G401 (cell line): Measurements from ENCODE around the gene MLLT6. TPM values are rescaled to one million over a fixed set of nuclear protein-coding genes. Genes with fewer than 3 reads are reported as not detected.

Source experiments
- DNase-seq: peaks from one replicate; pipeline ENCODE4 v3.0.0-alpha.2; 2015; ENCODE audit warnings: low spot score
- in situ Hi-C: cut with HindIII; loops from 2 replicates; pipeline ENCODE4 v1.10.0; 2016; ENCODE audit warnings: low sequenced_read_pairs, mixed read lengths
- total RNA-seq: library from RNA; depleted of rRNA; stranded (reverse); fragments of >200 nt; shearing (Covaris generic); gene quantifications from 2 replicates; pipeline ENCODE4 v1.2.3, GENCODE V29; 2014

MLLT6 gene
- total RNA-seq, 1 experiment from 2014 or later: 30.6 TPM

DNA sequence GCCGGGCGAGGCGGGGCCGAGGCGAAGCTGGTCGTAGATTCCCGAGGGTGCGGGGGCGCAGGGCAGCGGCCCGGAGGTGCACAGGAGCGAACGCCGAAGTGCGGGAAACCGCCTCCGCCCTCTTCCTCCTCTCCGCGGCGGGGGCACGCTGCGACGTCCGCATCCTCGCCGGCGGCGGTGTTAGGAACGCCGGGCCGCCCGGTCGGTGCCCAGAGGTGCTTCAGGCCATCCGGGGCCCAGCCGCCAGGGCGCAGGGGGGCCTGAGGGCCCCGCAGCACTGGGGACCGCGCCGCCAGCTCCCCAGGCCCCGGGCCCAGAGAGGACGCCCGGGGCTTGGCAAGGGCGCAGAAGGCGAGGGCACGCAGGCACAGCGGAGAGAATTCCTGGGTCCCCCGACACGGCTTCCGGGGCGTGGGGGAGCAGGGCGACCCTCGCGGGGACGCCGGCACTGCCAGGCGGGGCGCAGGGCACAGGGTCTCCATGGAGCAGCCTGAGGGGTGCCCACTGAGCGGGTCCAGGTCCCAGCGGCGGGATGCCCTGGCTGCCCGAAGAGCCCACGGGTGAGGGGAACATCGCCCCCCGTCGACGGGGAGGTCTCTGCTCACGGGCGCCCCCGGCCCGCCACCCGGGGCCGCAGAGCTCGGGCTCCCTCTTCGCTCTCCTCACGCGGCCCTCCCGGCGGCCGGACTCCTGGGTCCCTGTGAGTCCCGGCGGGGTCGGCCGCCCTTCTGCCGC lies 30.9 kb upstream of the MLLT6 start:
- in situ Hi-C loops: no loop called here
- no peak for DNase-seq

GRCh38 chr17:38674749-38675615 lies 30.1 kb upstream of the MLLT6 start, which contains the start of gene EPOP:
Gene EPOP, minus strand, starts transcription at chr17:38674957. Its CDS starts 462 bp downstream, at chr17:38674495.
- in situ Hi-C loops: no loop called here
- DNase-seq: peak; percentile 60

GRCh38 chr17:38676706-38677504 lies 28.2 kb upstream of the MLLT6 start:
- in situ Hi-C loops: no loop called here

DNA sequence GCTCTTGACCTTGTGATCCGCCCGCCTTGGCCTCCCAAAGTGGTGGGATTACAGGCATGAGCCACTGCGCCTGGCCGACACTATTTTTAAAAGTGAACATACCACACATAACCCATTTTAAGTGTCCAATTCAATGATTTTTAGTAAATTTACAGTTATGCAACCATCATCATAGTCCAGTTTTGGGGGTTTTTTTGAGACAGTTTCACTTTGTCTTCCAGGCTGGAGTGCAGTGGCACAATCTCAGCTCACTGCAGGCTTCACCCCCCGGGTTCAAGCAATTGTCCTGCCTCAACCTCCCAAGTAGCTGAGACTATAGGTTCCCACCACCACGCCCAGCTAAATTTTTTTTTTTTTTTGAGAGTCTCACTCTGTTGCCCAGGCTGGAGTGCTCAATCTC lies 27.3 kb upstream of the MLLT6 start:
- no peak for DNase-seq
- in situ Hi-C loops: no loop called here

More at GRCh38 chr17:38676706-38677504, 28.2 kb upstream of the MLLT6 start:
- peak; percentile 90 for DNase-seq

- no peak for DNase-seq
- in situ Hi-C loops: no loop called here
Observed at GRCh38 chr17:38681096-38681495, 24.0 kb upstream of the MLLT6 start.

DNA sequence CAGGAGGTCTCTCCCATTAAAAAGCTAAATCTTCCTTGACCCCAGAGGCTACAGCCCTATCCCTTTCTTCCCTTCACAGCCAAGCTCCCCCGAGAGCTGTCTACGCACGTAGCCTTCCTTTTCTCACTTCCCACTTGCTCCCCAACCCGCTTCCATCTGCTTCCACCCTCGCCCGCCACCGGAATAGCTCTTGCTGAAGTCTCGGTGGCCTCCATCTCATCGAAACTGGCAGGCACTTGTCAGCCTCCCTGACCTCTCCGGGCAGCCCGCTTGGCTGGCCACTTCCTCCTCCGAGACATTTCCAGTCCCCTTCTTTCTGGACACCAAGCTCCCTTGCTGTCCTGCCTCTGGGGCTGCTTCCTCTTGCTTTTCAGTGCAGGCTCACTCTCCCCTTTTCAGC lies 19.6 kb upstream of the MLLT6 start:
- in situ Hi-C loops: no loop called here
- no peak for DNase-seq

DNA sequence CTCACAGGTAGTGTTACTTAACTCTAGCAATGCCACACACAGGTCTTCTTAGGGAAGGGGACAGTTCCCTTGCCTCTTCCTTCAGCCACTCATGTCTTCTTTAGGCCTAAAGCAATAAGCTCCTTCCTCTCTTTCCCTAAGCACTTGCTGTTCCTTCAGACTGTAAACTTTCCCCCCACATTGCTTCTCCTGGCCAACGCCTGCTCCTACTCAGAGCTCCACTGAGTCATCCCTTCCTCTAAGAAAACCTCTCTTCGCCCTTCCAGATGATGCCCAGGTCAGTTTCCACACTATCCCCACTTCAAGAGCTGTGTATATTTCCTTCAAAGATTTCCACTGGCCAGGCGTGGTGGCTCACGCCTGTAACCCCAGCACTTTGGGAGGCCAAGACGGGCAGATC lies 17.8 kb upstream of the MLLT6 start:
- in situ Hi-C loops: no loop called here
- DNase-seq: no peak

- in situ Hi-C loops: no loop called here
- no peak for DNase-seq
Observed at GRCh38 chr17:38690386-38690785, 14.7 kb upstream of the MLLT6 start.

DNA sequence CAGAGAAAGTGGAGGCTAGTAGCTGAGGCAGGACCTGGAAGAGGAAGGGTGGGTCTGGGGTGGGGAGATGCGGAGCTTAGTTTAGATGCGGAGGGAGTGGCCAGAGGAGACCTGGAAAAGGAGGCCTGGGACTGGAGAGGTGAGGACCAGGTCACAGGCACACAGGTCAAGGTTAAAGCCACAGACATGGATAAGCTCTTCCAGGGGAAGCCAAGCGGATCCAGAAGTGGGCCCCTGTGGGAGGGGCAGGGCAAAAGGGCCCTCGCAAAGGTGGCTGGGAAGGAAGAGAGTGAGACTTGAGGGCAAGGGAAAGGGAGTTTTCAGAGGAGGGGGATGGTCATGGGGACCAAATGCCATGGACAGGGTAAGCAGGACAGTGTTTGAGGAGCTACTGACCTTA lies 13.9 kb upstream of the MLLT6 start:
- no peak for DNase-seq

GRCh38 chr17:38693700-38694329 lies 11.3 kb upstream of the MLLT6 start:
- in situ Hi-C loops: no loop called here
- peak; percentile 80 for DNase-seq

More for the DNA sequence above, 13.9 kb upstream of the MLLT6 start:
- in situ Hi-C loops: no loop called here

DNA sequence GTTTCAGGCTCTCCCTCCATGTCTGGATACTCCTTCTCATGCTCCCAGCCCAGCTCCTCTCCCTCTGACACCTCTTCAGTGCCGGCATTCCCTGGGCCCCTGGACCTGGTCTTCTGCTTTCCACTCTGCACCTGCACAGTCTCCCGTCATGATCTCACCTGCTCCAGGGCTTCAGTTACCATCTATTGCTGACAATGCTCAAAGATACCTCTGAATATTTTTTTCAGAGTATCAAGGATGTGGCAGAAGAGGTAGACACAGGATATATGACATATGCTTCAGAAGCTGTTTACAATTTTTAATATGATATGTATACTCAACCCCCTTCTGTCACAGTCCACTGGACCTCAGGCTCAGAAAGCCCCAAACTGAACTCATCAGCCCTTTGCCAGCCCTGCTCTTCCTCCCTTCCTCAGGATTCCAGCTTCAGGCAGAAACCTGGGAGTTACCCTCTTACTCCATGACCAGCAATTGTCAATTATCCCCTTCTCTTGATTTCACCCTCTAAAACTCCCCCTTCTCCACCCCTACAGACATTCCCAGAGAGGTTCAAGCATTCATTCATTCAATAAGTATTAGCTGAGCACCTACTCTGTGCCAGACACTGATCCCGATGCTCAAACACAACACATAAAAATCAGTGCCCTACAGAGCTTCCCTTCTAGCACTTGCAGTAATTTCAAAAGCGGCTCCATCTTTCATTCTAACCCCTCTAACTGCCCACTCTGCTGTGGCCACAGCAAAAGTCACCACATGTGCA lies 7.8 kb upstream of the MLLT6 start:
- DNase-seq: no peak
- in situ Hi-C loops: no loop called here

- in situ Hi-C loops: no loop called here
- no peak for DNase-seq
Observed at GRCh38 chr17:38698760-38699159, 6.3 kb upstream of the MLLT6 start.

- DNase-seq: peak; percentile 33
- in situ Hi-C loops: no loop called here
Observed at GRCh38 chr17:38701504-38702165, 3.4 kb upstream of the MLLT6 start.

DNA sequence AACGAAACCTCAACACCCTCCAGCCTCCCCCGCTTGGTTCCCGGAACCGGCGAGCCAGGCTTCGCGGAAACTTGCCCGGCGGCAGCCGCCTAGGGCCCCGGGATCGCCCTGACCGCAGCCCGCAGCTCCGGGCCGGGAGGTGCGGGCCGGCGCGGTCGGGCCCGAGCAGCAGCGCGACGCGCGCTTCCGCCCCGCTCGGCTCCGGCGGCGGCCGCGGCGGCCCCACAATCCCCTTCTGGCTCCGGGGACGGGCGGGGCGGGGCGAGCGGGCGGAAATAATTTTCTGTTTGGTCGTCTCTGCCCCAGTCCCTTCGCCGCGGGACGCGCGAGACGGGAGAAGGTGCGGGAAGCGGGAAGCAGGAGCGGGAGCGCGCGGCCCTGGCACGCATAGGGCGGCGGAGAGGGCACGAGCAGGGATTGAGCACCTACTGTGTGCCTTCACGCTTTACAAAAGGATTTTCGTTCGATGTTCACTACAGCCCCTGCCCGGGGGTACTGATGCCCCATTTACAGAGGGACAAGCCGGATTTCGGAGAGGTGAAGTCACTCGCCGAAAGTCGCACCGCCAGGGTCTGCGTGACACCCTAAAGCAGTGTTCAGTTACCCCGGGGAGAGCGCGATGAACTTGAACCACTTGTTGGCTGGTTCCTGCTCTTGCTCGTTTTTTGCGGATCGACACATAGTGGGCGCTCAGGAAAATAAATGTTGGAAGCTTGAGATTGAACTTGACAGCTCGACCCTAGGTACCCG lies 2.7 kb upstream of the MLLT6 start:
- in situ Hi-C loops: no loop called here

DNA sequence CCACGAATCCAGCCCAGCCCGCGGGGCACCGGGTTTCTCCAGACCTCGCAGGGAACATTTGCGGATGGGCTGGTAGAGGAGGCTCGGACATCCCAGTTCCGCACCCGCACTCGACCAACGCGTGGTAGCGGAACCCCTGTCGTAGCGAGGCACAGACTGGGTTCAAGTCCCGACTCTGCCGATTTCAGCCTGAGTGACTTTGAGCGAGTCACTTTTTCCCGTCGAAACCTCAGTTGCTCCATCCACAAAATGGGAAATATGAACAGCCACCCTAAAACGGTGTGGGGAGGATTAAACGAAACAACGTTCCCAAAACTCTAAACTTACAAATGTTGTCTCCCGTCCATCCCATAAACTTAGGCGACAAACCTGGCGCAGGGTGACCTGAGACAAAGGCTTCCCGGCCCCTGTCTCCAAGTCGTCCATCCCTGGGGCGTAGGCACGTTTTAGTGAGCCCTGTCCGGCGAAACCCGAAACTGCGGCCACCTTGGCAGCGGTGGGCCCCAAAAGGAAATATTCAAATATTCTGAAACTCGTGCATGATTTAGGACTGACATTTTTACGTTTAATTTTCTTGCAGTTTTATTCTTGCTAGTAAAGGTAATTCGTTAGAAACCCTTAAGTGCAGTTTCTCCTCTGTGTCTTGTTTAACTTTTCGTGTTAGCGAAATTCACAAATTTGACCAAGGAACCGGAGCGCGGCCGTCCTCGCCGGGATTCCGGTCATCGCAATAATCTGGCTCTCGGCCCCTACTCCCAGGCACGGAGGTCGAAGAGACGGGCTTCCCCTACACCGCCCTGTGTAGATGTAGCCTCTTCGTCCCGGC lies 1.9 kb upstream of the MLLT6 start:
- no peak for DNase-seq
- in situ Hi-C loops: no loop called here

More for the DNA sequence above, 2.7 kb upstream of the MLLT6 start:
- peak; percentile 86 for DNase-seq
